ENCODE data around the gene DHRS9. TPM values are rescaled to one million over a fixed set of nuclear protein-coding genes. Genes with fewer than 3 reads are reported as not detected.

Gene DHRS9
- total and polyA plus RNA-seq, 9 of the 15 experiments (the other 6 are each of a cell fraction or from before 2014, with no cell fraction given) = 0.27 to 1.7 (median 0.69) TPM

GRCh38 chr2:169072163-169072925, 3.0 kb downstream of the DHRS9 start (continued):
- TF ChIP-seq SOX6 (IDR thresholded peaks at IDR 0.05) (peak; percentile 94), TCFL5 (CRISPR knock-in tag; conservative IDR thresholded peaks at IDR 0.05) (no peak), ARID3A (IDR thresholded peaks at IDR 0.05; ENCODE audit: borderline replicate concordance, low read depth, low read length) (peak; percentile 96; the same call in 1 of the 2 replicates), YY1 (IDR thresholded peaks at IDR 0.05; ENCODE audit: borderline replicate concordance in 1 of 3, control insufficient read depth in 1 of 3, extremely low read depth in 1 of 3, insufficient read depth in 3 of 3, insufficient read length in 1 of 3, insufficient replicate concordance in 2 of 3, low read depth in 1 of 3, low read length in 2 of 3) (no peak), POLR2H (tag; IDR thresholded peaks at IDR 0.05; ENCODE audit: low read depth) (peak; percentile 52; the same call in 1 of the 2 replicates), L3MBTL2 (IDR thresholded peaks at IDR 0.05) (no peak), MTA3 (IDR thresholded peaks at IDR 0.05; ENCODE audit: borderline replicate concordance) (no peak), PTTG1 (tag; IDR thresholded peaks at IDR 0.05; ENCODE audit: low read depth) (no peak), JUNB (CRISPR knock-in tag; conservative IDR thresholded peaks at IDR 0.05) (no peak), ETS2 (tag; IDR thresholded peaks at IDR 0.05; ENCODE audit: borderline replicate concordance, poor library complexity, severe bottlenecking) (no peak), ARID4B (CRISPR knock-in tag; IDR thresholded peaks at IDR 0.05) (no peak), SNIP1 (IDR thresholded peaks at IDR 0.05; ENCODE audit: low read depth) (no peak), HEY1 (CRISPR knock-in tag; IDR thresholded peaks at IDR 0.05; ENCODE audit: borderline replicate concordance) (no peak), ZNF431 (CRISPR knock-in tag; IDR thresholded peaks at IDR 0.05) (no peak)
- TF ChIP-seq, protein P1, sequence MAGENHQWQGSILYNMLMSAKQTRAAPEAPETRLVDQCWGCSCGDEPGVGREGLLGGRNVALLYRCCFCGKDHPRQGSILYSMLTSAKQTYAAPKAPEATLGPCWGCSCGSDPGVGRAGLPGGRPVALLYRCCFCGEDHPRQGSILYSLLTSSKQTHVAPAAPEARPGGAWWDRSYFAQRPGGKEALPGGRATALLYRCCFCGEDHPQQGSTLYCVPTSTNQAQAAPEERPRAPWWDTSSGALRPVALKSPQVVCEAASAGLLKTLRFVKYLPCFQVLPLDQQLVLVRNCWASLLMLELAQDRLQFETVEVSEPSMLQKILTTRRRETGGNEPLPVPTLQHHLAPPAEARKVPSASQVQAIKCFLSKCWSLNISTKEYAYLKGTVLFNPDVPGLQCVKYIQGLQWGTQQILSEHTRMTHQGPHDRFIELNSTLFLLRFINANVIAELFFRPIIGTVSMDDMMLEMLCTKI (IDR thresholded peaks at IDR 0.05; ENCODE audit: partially characterized antibody) = no peak
